Stimulated activated CD4-positive, alpha-beta T cell treated with anti-CD3 and anti-CD28 coated beads, Interleukin-1b, Interleukin-23, amount 100 ng/mL, for 48 hours (primary cell): Measurements from ENCODE around the gene CORO7.

Experiments
- DNase-seq: peaks from one replicate; pipeline ENCODE4 v3.0.0-alpha.2; 2020

CORO7 gene

DNA sequence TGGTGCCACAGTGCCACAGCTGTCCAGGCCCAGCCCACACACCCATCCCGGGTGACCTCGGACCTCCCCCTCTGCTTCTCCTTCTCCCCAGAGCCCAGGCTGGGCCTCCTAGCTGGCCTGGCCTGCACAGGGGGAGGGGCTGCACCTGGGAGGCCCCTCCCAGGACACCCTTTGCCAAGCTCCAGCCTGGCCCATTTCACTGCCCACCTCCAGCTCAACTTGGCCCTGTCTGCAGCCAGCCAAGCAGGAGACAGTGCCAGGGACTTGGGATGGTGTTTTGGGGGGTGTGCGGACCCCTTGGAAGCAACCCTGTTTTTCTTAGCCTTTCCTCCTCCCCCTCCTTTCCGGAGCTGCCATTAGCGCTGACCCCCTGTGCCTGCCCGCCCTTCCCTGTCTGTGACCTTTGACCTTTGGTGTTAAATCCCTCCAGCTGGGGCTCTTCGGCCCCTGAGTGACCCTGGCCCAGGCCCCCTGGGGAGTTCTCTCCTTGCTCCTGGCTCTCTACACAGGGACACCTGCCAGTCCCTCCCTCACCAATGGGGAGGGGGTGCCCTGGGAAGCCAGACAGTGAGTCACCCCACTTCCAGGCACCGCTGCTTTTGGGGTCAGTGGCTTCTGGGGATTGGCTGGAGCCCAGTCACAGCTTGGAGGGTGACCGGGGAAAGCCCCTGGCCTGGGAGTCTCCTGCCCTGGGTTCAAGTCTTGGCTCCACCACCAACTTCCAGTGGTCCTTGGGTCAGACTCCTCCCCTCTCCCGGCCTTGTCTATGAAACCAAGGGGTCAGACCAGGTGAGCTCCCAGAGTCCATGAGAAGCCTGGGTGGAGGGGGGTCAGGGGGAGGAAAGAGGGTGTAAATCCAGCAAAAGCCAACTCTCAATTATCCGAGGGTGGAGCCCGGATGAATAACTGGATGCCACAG, 98.6 kb downstream of the CORO7 start:
- no peak for DNase-seq

DNA sequence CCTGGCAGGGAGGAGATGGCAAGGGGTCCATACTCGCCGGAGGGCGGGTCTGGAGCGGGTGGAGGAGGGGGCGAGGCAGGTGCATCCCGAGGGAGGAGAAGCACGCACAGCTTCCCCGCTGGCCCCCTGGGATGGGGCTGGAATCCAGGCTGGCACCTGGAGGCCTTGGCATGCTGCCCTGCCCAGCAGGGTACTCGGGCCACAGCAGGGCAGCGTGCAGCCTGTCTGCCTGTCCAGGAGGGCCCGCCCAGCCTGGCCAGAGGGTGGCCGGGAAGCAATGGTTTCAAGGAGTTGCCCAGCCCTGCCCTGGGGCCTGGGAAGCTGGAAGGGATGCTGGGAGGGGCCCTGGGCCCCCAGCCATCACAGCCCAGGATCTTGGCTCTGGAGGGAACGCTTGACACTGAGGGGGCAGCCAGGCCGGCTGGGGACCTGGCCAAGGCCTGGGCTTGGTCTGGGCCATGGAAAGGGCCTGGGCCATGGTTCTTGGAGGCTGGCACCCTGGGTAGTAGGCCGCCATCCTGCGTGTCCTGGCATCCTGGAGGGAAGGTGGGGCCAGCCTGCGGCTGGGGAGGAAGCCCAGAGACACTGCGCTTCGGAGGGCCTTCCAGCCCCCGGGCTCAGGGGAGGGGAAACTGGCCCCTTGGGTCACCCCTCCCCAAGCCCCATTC, 99.4 kb downstream of the CORO7 start:
- no peak for DNase-seq

DNA sequence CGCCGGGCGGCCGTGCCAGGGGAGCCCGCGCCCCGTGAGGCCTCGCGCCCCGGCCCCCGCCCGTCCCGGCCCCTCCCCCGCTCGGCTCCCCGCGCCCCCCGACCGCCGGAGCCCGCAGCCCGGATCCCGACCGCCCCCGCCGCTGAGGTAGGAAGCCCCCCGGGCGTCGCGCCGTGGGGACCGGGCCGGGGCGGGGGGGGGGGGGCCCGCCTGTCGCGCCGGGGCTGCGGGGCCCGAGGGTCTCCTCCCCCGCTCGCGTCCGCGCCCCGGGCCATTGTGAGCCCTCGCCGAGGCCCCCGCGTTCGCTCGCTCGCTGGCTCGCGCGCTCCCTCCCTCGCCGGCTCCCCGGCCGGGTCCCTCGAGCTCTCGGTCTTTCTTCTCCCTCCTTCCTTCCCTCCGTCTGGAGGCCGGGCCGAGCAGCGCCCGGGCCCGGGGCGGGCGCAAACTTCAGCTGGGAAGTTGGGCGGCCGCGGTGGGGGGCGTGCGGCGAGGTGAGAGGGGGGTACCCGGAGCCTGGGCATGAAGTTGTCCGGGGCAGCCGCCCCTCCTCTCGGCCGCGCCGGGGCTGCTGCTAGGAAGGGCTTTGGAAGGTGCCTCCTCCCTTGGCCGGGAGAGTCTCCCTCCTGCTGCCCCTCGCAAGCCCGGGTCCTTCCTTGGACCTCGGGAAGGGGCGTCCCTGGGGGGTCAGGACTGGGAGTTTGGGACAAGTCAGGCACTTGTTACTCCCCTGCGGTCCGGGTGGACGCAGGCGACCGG, 100.1 kb downstream of the CORO7 start:
- DNase-seq: no peak

DNA sequence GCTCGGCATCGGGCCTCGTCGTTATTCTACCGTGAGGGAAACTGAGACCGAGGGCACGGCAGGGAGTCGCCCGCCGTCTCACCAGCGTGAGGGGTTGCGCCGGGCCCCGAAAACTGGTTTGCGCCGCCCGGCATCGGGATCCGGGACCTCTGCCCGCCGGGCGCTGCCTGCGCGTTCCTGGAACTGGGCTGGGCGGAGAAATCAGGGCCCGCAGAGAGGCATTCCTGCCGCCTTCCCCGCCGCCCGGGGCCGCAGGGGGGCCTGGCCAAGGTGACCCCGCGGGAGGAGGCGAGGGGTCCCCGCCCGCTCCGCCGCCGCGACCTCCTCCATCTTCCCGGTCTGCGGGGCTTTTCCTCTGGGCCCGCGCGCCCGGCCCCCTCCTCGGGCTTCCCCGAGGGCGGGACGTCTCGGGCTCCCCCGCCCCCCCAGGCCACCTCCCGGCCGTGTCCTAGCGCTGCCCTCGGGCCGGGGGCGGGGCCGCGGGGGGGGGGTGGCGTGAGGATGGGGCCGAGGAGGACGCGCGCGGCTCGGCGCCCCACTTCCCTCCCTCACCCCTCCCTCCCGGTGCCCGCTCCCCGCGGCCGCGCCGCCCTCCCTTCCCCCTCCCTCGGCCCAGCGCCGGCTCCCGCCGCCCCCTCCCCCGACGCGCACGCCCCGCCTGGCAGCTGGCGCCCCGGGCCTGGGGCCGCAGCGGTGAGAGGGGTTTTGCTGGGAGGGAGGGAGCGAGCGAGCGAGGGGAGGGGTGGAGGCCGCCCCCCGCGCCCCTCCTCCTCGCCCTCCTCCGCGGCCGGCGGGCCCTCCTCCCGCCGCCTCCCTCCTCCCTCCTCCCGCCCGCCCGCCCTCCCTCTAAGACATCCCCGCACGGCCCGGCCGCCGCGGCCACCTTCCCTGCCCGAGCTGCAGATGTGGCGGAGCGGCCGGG, 100.9 kb downstream of the CORO7 start, which contains the start of gene GLIS2:
TSS of gene GLIS2 (plus strand) at position 882 of the 922 bp plus-strand sequence. CDS start 16,214 bp downstream, outside the sequence.
- no peak for DNase-seq

DNA sequence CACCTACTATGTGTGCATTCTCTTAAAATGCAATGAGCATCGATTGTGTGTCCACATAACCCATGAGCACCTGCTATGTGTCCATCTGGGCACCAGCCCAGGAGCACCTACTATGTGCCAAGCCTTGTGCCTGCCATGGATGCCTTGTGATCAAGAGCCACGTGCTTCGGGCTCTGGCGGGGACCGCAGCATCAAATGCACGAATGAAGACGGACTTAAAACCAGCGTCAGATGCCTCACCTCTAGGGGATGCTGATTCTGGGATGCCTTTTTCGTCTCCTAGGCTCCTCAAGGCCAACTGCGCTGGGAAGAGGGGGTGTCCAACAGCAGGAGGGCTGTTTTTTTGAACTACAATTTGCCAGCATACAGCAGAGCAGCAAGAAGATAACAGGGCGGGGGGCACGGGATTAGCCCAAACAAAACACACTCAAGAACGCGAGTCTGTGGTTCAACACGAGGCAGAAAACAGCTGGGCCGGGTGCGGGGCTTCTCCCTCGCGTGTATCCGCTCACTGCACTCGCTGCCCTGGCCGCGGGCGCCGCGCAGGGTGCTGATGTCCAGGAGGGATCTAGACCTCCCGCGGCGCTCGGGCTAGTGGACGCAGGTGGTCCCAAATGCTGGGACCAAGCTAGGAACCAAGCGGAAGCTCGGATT, 101.7 kb downstream of the CORO7 start:
- DNase-seq: no peak

DNA sequence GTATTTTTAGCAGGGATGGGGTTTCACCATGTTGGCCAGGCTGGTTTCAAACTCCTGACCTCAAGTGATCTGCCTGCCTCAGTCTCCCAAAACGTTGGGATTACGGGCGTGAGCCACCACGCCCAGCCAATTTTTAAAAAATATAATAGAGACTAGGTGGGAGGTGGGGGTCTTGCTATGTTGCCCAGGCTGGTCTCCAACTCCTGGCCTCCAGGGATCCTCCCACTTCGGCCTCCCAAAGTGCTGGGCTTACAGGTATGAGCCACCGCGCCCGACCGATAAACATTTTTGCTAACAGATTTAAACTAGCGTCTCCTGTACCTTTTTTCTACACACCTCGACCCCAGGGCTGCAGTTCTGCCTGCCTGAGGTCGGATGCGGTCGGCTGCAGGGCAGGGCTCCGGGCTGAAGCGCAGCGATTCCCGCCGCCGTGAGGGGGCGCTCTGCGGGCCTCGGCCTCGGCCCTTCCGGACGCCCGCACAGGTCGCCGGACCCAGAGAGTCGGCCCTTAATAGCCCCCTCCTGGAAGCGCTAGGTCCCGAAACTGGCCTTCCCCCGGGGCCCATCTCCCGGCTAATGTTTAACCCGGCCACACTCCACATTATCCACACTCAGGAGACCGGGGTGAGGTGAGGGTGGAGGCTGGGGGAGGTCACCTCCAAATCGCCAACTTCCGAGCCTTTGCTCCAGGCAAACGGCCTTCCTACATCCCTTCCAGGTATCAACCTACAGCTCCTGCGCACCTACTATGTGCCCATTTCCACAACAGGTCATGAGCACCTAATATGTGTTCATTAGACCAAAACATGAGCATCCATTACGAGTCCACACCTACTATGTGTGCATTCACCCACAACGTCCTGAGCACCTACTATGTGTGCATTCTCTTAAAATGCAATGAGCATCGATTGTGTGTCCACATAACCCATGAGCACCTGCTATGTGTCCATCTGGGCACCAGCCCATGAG, 102.5 kb downstream of the CORO7 start:
- DNase-seq: no peak

DNA sequence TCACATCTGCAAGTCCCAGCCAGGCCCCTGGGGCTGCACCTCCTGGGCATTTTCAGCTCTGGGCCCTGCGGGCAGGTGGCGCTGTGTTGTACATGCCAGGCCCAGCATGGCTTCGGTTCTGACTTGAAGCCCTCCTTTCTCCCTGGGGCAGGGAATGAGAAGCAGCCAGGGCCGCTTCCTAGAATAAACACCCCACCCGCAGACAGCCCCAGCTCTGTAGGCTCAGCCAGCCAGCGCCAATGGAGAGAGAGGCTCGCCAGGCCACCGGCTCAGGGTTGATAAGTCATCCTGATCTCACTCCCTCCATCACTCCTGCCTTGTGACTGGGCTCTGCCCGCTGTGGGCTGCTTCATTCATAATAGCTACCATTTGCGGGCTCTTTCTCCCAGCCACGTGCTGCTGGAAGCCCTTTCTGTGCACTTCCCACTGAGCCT, 106.5 kb downstream of the CORO7 start:
- DNase-seq: peak; percentile 64

DNA sequence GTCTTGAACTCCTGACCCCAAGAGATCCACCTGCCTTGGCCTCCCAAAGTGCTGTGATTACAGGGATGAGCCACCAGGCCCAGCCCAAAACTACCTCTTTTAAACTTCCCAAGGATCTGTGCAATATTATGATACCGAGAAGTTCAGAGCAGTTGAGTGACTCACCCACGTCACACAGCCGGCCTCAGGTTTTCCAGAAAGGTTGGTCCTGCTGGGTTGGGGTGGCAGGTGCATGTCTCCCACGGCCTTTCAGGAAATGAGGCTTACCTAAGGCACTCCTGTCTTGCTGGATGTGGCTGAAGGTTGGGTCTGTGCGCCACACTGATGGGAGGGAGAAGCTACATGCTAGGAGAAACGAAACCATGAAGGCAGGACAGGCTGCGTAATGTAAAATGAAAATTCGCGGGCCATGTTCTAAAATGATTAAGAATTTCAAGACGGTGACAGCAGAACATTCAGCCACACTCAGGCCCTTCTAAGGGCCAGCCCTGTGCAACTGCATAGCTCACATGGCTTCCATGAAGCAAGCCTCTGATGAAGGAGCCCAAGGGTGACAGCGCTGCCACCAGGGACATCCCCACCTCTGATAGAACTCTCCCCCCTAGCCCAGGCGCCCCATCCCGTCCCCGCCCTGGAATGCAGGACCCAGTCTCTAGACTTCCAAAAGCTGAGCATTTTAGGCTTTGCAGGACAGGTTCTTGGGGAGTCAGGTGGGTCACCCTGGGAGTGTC, 107.1 kb downstream of the CORO7 start:
- DNase-seq: no peak

DNA sequence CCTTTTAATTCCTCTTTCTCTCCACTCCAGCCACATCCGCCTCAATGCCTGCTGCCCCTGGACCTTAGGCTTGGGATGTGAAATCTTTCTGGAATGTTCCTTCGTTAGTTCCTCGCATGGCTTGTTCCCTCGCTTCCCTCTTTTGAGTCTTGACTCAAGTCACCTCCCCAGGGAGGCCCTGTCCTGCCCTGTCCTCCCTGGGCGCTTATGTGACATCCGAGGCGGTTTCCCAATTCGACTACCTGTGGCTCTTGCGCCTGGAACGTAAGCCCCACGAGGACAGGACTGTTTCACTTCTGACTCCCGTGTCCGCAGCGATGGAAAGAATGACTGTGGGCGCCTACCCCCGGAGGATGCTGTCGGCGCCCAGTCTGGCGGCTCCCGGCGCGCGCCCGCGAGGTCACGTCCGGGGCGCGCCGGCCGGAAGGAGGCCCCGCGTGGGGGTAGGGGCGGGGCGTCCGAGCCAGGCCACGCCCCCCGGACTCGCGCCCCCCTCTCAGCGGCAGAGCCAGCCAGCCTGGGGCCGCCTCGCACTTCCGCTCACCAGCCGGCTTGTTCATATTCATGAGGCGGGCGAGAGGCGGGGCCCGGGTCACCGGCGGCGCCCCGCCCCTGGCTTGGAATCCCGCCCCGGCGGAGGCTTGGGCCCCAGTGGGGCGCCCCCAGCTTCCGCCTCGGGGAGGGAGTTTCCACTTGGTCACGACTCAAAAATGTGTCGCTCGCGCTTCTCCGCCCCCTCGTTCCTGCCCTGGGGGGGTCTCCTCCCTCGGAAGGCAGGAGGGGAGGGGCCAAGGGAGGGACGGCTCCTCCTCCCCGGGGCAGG, 109.0 kb downstream of the CORO7 start:
- peak; percentile 96 for DNase-seq

DNA sequence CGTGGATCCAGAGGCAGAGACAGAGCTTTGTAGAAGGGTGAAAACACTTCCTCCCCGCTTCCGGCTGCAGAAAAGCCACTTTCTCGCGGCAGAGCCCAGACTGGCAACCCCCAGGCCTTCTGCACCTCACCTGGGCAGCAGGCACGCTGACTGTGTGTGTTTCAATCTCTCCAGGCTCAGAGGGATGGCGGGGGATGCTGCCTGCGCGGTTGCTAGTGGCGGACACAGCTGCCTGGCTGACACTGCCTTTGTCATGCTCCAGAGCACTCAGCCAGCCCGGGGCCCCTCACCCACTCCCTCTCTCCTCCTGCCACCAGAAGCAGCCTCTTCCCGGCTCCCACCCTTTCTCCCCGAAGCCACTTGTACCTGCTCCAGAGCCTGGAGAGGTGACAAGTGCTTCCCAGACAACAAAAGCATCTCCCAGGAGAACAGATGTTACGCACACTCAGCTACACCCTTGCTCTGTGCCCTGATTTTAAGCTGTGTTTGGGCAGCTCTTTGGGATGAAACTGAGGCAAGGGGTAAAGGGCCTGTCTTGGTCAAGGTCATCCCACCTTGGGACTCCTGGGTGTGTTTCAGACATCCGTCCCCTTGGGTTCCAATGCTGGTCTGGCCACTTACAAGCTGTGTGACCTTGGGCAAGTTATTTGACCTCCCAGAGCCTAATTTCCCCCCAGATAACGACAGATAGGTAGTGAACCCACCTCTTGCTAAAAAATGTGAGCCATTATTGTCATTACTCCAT, 109.8 kb downstream of the CORO7 start:
- peak; percentile 44 for DNase-seq
